ENCODE measurements around the gene OXSR1. TPM values are rescaled to one million over a fixed set of nuclear protein-coding genes. Genes with fewer than 3 reads are reported as not detected.

Gene OXSR1
- total and polyA plus RNA-seq, 2 of the 13 experiments (the other 11 are each of a cell fraction or from before 2014, with no cell fraction given) = 27.4 to 32.6 TPM

DNA sequence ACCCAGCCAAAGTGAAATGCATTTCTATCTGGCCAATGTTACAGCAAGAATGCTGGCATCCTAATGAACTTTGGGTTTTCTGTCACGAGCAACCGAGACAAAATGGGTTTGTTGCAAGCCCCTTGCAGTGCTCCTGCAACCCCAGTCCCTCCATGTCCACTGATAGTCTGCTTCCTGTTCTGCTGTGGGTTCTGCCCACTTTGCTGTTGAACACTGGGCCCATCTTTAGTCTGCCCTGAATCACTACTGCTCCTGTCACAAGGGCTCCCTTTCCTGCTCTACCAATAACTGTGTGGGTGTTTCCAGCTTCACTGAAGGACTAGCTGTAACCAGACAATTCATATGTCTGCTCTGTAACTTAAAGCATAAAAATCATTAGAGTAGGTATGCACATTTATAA, 12.7 kb upstream of the OXSR1 start:
- no peak overlapping the region for H3K9ac ChIP-seq (ENCODE audit: insufficient read depth, low read depth, low read length)
- peak; percentile 41; the same call in 1 of the 3 replicates for ATAC-seq

More for the DNA sequence above, 12.7 kb upstream of the OXSR1 start:
- H2AFZ ChIP-seq (ENCODE audit: low read length) = no peak overlapping the region
- no peaks in the 10 kb centered on the region for H3K36me3 ChIP-seq (replicated peaks in 1 of 2; ENCODE audit: control insufficient read depth in 1 of 2, insufficient read depth in 2 of 2, low read length in 2 of 2)
- WGBS (ENCODE audit: low lambda C conversion rate) = no CpG with 5 or more reads among the region's 2 CpGs
- peaks cover 7% of the 10 kb centered on the region; the same call in 1 of the 2 replicates for H3K4me1 ChIP-seq (ENCODE audit: insufficient read depth, low read length)
- intact Hi-C loops (cut with micrococcal nuclease; ENCODE audit: unreplicated experiment) = no loop called here
- H3K4me2 ChIP-seq (ENCODE audit: low read depth, low read length) = no peak overlapping the region
- H3K27me3 ChIP-seq (ENCODE audit: control insufficient read depth in 1 of 2, insufficient read depth in 2 of 2, low read length in 2 of 2) = no peaks in the 10 kb centered on the region
- ChIA-PET POLR2A (interaction anchor here (1.9 to 2.8 kb wide), 3 partner anchors 13 to 15 kb away, joined by 5 to 12 read pairs (median 5); partner anchors contain the start of genes ACAA1, MYD88 and OXSR1), CTCF (ENCODE audit: low intra/inter-chr PET ratio, low total read pairs) (no interaction called here)
- TF ChIP-seq, protein P1, sequence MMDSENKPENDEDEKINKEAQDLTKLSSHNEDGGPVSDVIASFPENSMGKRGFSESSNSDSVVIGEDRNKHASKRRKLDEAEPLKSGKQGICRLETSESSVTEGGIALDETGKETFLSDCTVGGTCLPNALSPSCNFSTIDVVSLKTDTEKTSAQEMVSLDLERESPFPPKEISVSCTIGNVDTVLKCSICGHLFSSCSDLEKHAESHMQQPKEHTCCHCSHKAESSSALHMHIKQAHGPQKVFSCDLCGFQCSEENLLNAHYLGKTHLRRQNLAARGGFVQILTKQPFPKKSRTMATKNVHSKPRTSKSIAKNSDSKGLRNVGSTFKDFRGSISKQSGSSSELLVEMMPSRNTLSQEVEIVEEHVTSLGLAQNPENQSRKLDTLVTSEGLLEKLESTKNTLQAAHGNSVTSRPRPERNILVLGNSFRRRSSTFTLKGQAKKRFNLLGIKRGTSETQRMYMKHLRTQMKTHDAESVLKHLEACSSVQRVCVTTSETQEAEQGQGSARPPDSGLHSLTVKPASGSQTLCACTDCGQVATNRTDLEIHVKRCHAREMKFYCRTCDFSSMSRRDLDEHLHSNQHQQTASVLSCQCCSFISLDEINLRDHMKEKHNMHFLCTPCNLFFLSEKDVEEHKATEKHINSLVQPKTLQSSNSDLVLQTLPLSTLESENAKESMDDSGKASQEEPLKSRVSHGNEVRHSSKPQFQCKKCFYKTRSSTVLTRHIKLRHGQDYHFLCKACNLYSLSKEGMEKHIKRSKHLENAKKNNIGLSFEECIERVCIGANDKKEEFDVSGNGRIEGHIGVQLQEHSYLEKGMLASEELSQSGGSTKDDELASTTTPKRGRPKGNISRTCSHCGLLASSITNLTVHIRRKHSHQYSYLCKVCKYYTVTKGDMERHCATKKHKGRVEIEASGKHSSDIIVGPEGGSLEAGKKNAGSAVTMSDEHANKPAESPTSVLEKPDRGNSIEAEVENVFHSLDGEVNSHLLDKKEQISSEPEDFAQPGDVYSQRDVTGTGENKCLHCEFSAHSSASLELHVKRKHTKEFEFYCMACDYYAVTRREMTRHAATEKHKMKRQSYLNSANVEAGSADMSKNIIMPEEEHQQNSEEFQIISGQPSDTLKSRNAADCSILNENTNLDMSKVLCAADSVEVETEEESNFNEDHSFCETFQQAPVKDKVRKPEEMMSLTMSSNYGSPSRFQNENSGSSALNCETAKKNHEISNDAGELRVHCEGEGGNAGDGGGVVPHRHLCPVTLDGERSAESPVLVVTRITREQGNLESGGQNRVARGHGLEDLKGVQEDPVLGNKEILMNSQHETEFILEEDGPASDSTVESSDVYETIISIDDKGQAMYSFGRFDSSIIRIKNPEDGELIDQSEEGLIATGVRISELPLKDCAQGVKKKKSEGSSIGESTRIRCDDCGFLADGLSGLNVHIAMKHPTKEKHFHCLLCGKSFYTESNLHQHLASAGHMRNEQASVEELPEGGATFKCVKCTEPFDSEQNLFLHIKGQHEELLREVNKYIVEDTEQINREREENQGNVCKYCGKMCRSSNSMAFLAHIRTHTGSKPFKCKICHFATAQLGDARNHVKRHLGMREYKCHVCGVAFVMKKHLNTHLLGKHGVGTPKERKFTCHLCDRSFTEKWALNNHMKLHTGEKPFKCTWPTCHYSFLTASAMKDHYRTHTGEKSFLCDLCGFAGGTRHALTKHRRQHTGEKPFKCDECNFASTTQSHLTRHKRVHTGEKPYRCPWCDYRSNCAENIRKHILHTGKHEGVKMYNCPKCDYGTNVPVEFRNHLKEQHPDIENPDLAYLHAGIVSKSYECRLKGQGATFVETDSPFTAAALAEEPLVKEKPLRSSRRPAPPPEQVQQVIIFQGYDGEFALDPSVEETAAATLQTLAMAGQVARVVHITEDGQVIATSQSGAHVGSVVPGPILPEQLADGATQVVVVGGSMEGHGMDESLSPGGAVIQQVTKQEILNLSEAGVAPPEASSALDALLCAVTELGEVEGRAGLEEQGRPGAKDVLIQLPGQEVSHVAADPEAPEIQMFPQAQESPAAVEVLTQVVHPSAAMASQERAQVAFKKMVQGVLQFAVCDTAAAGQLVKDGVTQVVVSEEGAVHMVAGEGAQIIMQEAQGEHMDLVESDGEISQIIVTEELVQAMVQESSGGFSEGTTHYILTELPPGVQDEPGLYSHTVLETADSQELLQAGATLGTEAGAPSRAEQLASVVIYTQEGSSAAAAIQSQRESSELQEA (CRISPR knock-in tag; IDR thresholded peaks at IDR 0.05; ENCODE audit: not compliant biosample characterization) = no peak
- TF ChIP-seq NCOA5 (CRISPR knock-in tag; IDR thresholded peaks at IDR 0.05) = no peak
- no peak for TF ChIP-seq ZNF317 (CRISPR knock-in tag; IDR thresholded peaks at IDR 0.05)
- no peaks in the 10 kb centered on the region for H4K20me1 ChIP-seq (ENCODE audit: insufficient read depth, low read length)
- H3K27ac ChIP-seq (ENCODE audit: extremely low read length, insufficient read depth, low read length) = no peak overlapping the region
- in situ Hi-C loops (cut with HindIII; ENCODE audit: extremely low pct_ligation_motif_present, low pct_unique_long_range_greater_than_20kb) = no loop called here
- H3K9me3 ChIP-seq (ENCODE audit: low read length) = no peaks in the 10 kb centered on the region
- DNase-seq (ENCODE audit: low spot score) = no peak
- no TSS peak for BruUV-seq (replicated peaks)
- no peak overlapping the region for H3K4me3 ChIP-seq (replicated peaks in 1 of 3; ENCODE audit: insufficient read depth in 1 of 3, low read depth in 2 of 3, low read length in 3 of 3)
- no peaks in the 10 kb centered on the region for H3K79me2 ChIP-seq (ENCODE audit: insufficient read depth, low read length)
- FAIRE-seq = no peak
